ENCODE results near the gene FCER1G. TPM values are rescaled to one million over a fixed set of nuclear protein-coding genes. Genes with fewer than 3 reads are reported as not detected.

Gene FCER1G
- total and polyA plus RNA-seq, 2 of the 8 experiments (the other 6 are each of a cell fraction or from before 2014, with no cell fraction given) = 1.6 TPM; not detected in 1

- CTCF ChIA-PET (ENCODE audit: partially characterized antibody) = interaction anchor here (0.5 to 6.1 kb wide), 26 partner anchors 11 to 196 kb away, joined by 3 to 67 read pairs (median 5); partner anchors contain the start of genes APOA2, B4GALT3, FCER1G and NDUFS2
- H2BK120ac ChIP-seq (replicated peaks; ENCODE audit: low read depth, low read length) = no peak overlapping the region
- no peak overlapping the region for H2AK5ac ChIP-seq (ENCODE audit: low read depth, low read length)
- no peak overlapping the region for H4K5ac ChIP-seq (ENCODE audit: insufficient read length, low read depth, low read length)
- H3K36me3 ChIP-seq (ENCODE audit: control insufficient read depth in 2 of 4, insufficient read depth in 4 of 4, low read length in 3 of 4) = peaks cover 4 to 14% (median 10%) of the 10 kb centered on the region in 4 experiments; a peak in 5 of 8 replicates
- H3K4ac ChIP-seq (replicated peaks; ENCODE audit: insufficient read length, low read depth, low read length) = no peak overlapping the region
- H3K79me1 ChIP-seq (ENCODE audit: low read depth, low read length) = peaks cover 6% of the 10 kb centered on the region; the same call in 1 of the 2 replicates
- no peak overlapping the region for H2AFZ ChIP-seq (ENCODE audit: low read length)
- H3K23ac ChIP-seq (ENCODE audit: insufficient read length) = no peak overlapping the region
- H3K79me2 ChIP-seq (ENCODE audit: control insufficient read depth in 1 of 2, insufficient read depth in 2 of 2, low read length in 2 of 2) = peaks cover 0 to 2% of the 10 kb centered on the region in 2 experiments; a peak in 1 of 4 replicates
- peaks cover 3 to 12% (median 11%) of the 10 kb centered on the region in 4 experiments for H3K4me1 ChIP-seq (replicated peaks in 1 of 4; ENCODE audit: control insufficient read depth in 3 of 4, insufficient read depth in 4 of 4, low read length in 3 of 4)
- H4K8ac ChIP-seq (ENCODE audit: extremely low read depth, insufficient read depth, low read length) = no peak overlapping the region
- H2BK5ac ChIP-seq (ENCODE audit: low read depth, low read length) = no peak overlapping the region; the same call in 1 of the 2 replicates
- no peak overlapping the region for H3K4me2 ChIP-seq (ENCODE audit: insufficient read depth in 1 of 2, low read depth in 2 of 2, low read length in 2 of 2)
- no peaks in the 10 kb centered on the region for H4K20me1 ChIP-seq (replicated peaks in 1 of 2; ENCODE audit: control insufficient read depth in 1 of 2, insufficient read depth in 2 of 2, low read length in 2 of 2)
- H2BK12ac ChIP-seq (ENCODE audit: low read depth, low read length) = no peak overlapping the region
- H3K14ac ChIP-seq (ENCODE audit: insufficient read length) = no peak overlapping the region
- peak; percentile 71 for FAIRE-seq
- H3K9me3 ChIP-seq (ENCODE audit: insufficient read depth in 2 of 2, low read depth in 1 of 2, low read length in 1 of 2) = no peaks in the 10 kb centered on the region
- DNase-seq (ENCODE audit: low read depth in 1 of 2, low spot score in 2 of 2) = peak in 1 of 2 experiments; percentile 70
- no peak overlapping the region for H3K18ac ChIP-seq (ENCODE audit: extremely low read depth, low read length)
- no peak overlapping the region for H3K9ac ChIP-seq (replicated peaks in 1 of 4; ENCODE audit: extremely low read depth in 1 of 4, low read depth in 3 of 4, low read length in 3 of 4)
- no peak overlapping the region for H3K27ac ChIP-seq (ENCODE audit: low read depth, low read length)
- no peak overlapping the region for H3K56ac ChIP-seq (replicated peaks; ENCODE audit: insufficient read length, low read depth, low read length)
- no peaks in the 10 kb centered on the region; a peak in 1 of 7 replicates for H3K27me3 ChIP-seq (replicated peaks in 1 of 4; ENCODE audit: control insufficient read depth in 3 of 4, extremely low read depth in 1 of 4, insufficient read depth in 3 of 4, low read length in 3 of 4)
- H3K23me2 ChIP-seq (ENCODE audit: low read depth, low read length) = peaks cover 2% of the 10 kb centered on the region; the same call in 1 of the 2 replicates
- 77% methylated on average over 15 of the region's 15 CpGs; no CpG with 5 or more reads in 1 of the 2 experiments for WGBS, 2 experiments (ENCODE audit: extremely low coverage in 1 of 2, insufficient coverage in 1 of 2, insufficient read length in 1 of 2, insufficient replicate concordance in 2 of 2, low coverage in 1 of 2, low lambda C conversion rate in 2 of 2, missing lambda C conversion rate in 1 of 2)
- no peak overlapping the region for H2BK15ac ChIP-seq (ENCODE audit: low read length)
- POLR2A ChIA-PET (ENCODE audit: partially characterized antibody) = interaction anchor here (0.6 to 4.6 kb wide), 5 partner anchors 9 to 121 kb away, joined by 3 to 45 read pairs (median 3); partner anchors contain the start of genes B4GALT3 and NDUFS2
- no peak overlapping the region for H2BK20ac ChIP-seq (ENCODE audit: low read length)
- H3K4me3 ChIP-seq (ENCODE audit: extremely low read depth in 1 of 4, insufficient read depth in 2 of 4, low read depth in 3 of 4, low read length in 4 of 4) = no peak overlapping the region
- H4K91ac ChIP-seq (replicated peaks; ENCODE audit: insufficient read length, low read length) = no peak overlapping the region
- no peak for TF ChIP-seq HDAC2 (IDR thresholded peaks at IDR 0.05; ENCODE audit: borderline replicate concordance in 1 of 2, low read depth in 2 of 2, low read length in 2 of 2)
- TF ChIP-seq EP300 (IDR thresholded peaks at IDR 0.05; ENCODE audit: borderline replicate concordance in 1 of 2, low read depth in 2 of 2, low read length in 2 of 2) = no peak
- 0 out of 2 replicates have a peak, but pooled peaks have one; percentile 15 for TF ChIP-seq JUND (IDR thresholded peaks at IDR 0.05; ENCODE audit: low read length)
- TF ChIP-seq PHF8 (conservative IDR thresholded peaks at IDR 0.05; ENCODE audit: low read depth, low read length) = no peak
- peak; percentile 44; the same call in 1 of the 2 replicates for TF ChIP-seq TBP (IDR thresholded peaks at IDR 0.05; ENCODE audit: low read depth, low read length)
- peak; percentile 81 to 84 for TF ChIP-seq RAD21 (IDR thresholded peaks at IDR 0.05 in 1 of 2, conservative IDR thresholded peaks at IDR 0.05 in 1 of 2; ENCODE audit: low read depth in 2 of 2, low read length in 2 of 2)
Measured at GRCh38 chr1:161192476-161193465, 22.3 kb upstream of the FCER1G start.
